Smooth muscle cell (in vitro differentiated cells): Measurements from ENCODE around the gene ZNF518A. TPM values are rescaled to one million over a fixed set of nuclear protein-coding genes. Genes with fewer than 3 reads are reported as not detected.

Source experiments
- DNase-seq: peaks from one replicate; lab custom pipeline; 2025; ENCODE audit not compliant: unreplicated experiment; lab: John Stamatoyannopoulos, UW
- H2AFZ ChIP-seq: fragments of 200-600 bp; sonication (generic); 2 replicates; pipeline ENCODE4 v1.6.0; 2016; ENCODE audit warnings: antibody characterized with exemption, low read depth, mild to moderate bottlenecking
- H3F3A ChIP-seq: fragments of 200-600 bp; sonication (generic); 2 replicates; pipeline ENCODE4 v1.6.0; 2017; ENCODE audit warnings: antibody characterized with exemption, low read depth
- H3K27ac ChIP-seq: fragments of 200-600 bp; sonication (generic); 2 replicates; pipeline ENCODE4 v1.5.1; 2016; ENCODE audit warnings: low read depth, mild to moderate bottlenecking
- H3K27me3 ChIP-seq: fragments of 200-600 bp; sonication (generic); 2 replicates; pipeline ENCODE4 v1.6.1; 2016; ENCODE audit warnings: low read depth, mild to moderate bottlenecking
- H3K36me3 ChIP-seq: fragments of 200-600 bp; sonication (generic); 2 replicates; pipeline ENCODE4 v1.5.1; 2016; ENCODE audit warnings: low read depth
- H3K4me1 ChIP-seq: fragments of 200-600 bp; sonication (generic); 2 replicates; pipeline ENCODE4 v1.5.1; 2016; ENCODE audit warnings: low read depth
- H3K4me2 ChIP-seq: fragments of 200-600 bp; sonication (generic); 2 replicates; pipeline ENCODE4 v1.6.0; 2016; ENCODE audit warnings: mild to moderate bottlenecking
- H3K4me3 ChIP-seq: fragments of 200-600 bp; sonication (generic); 2 replicates; pipeline ENCODE4 v1.5.1; 2016; ENCODE audit warnings: mild to moderate bottlenecking
- H3K79me2 ChIP-seq: fragments of 200-600 bp; sonication (generic); 2 replicates; pipeline ENCODE4 v1.6.0; 2016; ENCODE audit warnings: low read depth, mild to moderate bottlenecking
- H3K9ac ChIP-seq: fragments of 200-600 bp; sonication (generic); 2 replicates; pipeline ENCODE4 v1.6.0; 2016; ENCODE audit warnings: low read depth
- H3K9me3 ChIP-seq: fragments of 200-600 bp; sonication (generic); replicated peaks from 2 replicates; pipeline ENCODE4 v1.5.1; 2016; ENCODE audit warnings: low read depth
- H4K20me1 ChIP-seq: fragments of 200-600 bp; sonication (generic); 2 replicates; pipeline ENCODE4 v1.6.0; 2016; ENCODE audit warnings: low read depth
- WGBS: methylation state at CpG from one replicate; pipeline ENCODE4 v1.1.7; 2016; ENCODE audit warnings: low lambda C conversion rate; 5-methylcytosine and 5-hydroxymethylcytosine counted together
- polyA plus RNA-seq: library from polyadenylated mRNA; unstranded; fragments of >200 nt; fragmentation: Nextera tagmentation; extraction: Ambion mirVana; gene quantifications from 2 replicates; pipeline ENCODE4 v1.2.1, GENCODE V29; 2016
- total RNA-seq: library from RNA; depleted of rRNA; stranded (reverse); fragments of >200 nt; gene quantifications from 2 replicates; pipeline ENCODE4 v1.2.3, GENCODE V29; 2014
- TF ChIP-seq, protein P1 (sequence below): fragments of 200-600 bp; sonication (generic); IDR thresholded peaks from 2 replicates; pipeline ENCODE4 v1.5.1; 2017; ENCODE audit warnings: borderline replicate concordance, mild to moderate bottlenecking, antibody characterized with exemption; ENCODE audit not compliant: insufficient read depth, poor library complexity, severe bottlenecking

ZNF518A gene
- total and polyA plus RNA-seq, 2 experiments from 2014 or later = 9.0 to 26.9 TPM

DNA sequence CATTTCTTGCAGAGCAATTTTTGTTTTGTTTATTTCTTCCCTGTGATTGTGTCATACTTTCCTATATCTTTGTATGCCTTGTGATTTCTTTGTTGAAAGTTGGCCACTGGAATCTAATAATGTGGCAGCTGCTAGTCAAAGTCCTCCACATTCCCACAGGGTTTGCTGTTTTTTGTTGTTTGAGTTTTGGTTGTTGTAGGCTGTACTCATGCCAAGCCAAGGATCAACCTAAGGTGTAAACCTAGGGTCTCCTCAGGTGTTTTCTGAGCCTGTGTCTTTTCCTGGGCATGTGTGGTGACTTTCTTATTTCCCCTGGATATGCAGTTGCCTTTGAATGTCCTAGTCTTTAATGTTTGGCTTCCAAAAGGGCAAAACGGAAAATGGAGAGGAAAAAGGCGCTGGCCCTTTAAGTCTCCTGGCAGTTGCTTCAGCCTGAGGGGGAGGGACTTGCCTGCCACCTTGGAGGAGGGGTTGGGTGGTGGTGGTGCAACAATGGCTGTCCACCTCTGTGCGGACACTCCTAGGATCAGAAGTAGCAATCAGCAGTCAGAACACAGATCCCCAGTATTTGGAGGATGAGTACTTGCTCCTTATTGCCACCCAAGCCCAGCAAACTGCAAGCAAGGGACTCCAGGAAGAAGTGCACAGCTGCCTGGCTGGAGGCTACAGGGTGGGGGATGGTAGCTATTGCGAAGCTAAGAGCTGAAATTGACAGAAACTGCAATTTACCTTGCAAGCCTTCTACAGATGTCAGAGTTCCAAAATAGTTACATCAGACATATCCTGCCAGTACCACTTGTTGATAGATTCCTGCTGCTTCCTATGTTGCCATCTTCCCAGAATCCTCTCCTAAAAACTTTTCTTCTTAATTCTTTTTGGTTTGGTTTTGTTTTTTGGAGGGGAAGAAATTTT is 5.6 kb upstream of the ZNF518A start:
- no peaks in the 10 kb centered on the region for H4K20me1 ChIP-seq
- peak overlapping the region; percentile 51 for H3K4me3 ChIP-seq
- H2AFZ ChIP-seq = peak overlapping the region; percentile 97
- peaks cover 19% of the 10 kb centered on the region for H3K4me1 ChIP-seq
- H3K4me2 ChIP-seq = peak overlapping the region; percentile 82
- no peaks in the 10 kb centered on the region for H3F3A ChIP-seq
- H3K79me2 ChIP-seq = no peaks in the 10 kb centered on the region
- peaks cover 15% of the 10 kb centered on the region for H3K27me3 ChIP-seq
- no peak for DNase-seq
- peak overlapping the region; percentile 22 for H3K27ac ChIP-seq
- TF ChIP-seq, protein P1, sequence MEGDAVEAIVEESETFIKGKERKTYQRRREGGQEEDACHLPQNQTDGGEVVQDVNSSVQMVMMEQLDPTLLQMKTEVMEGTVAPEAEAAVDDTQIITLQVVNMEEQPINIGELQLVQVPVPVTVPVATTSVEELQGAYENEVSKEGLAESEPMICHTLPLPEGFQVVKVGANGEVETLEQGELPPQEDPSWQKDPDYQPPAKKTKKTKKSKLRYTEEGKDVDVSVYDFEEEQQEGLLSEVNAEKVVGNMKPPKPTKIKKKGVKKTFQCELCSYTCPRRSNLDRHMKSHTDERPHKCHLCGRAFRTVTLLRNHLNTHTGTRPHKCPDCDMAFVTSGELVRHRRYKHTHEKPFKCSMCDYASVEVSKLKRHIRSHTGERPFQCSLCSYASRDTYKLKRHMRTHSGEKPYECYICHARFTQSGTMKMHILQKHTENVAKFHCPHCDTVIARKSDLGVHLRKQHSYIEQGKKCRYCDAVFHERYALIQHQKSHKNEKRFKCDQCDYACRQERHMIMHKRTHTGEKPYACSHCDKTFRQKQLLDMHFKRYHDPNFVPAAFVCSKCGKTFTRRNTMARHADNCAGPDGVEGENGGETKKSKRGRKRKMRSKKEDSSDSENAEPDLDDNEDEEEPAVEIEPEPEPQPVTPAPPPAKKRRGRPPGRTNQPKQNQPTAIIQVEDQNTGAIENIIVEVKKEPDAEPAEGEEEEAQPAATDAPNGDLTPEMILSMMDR = no peak
- no peaks in the 10 kb centered on the region for H3K9me3 ChIP-seq
- H3K9ac ChIP-seq = no peak overlapping the region
- no peaks in the 10 kb centered on the region for H3K36me3 ChIP-seq
- WGBS = 19% methylated on average over 4 of the region's 4 CpGs

DNA sequence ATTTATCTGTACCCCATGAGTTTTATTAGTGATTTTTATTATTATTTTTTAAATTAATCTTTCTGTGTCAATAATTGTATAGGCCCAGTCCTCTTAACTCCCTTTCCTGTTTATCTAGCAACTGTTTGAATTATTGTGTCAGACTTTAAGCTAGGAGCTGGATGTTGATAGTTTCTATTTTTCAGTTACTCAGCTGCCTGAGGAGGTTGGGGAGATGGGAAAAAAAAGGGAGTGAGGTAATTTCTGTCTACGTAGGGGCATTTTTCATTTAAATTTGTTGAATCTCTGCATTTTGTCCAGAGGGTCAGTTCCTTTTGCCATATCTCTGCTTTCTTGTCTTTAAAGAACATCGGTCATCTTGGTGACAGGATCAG is 5.0 kb upstream of the ZNF518A start:
- no peak for DNase-seq
- peak overlapping the region; percentile 97 for H2AFZ ChIP-seq
- H3K4me1 ChIP-seq = peaks cover 21% of the 10 kb centered on the region
- peak overlapping the region; percentile 82 for H3K4me2 ChIP-seq
- no peaks in the 10 kb centered on the region for H3K9me3 ChIP-seq
- peaks cover 15% of the 10 kb centered on the region for H3K27me3 ChIP-seq
- H3F3A ChIP-seq = no peaks in the 10 kb centered on the region
- WGBS = 81% methylated on average over 2 of the region's 2 CpGs
- TF ChIP-seq, protein P1 = no peak
- peak overlapping the region; percentile 51 for H3K4me3 ChIP-seq
- H3K79me2 ChIP-seq = no peaks in the 10 kb centered on the region
- no peak overlapping the region for H3K9ac ChIP-seq
- H3K27ac ChIP-seq = peak overlapping the region; percentile 16
- H3K36me3 ChIP-seq = no peaks in the 10 kb centered on the region
- no peaks in the 10 kb centered on the region for H4K20me1 ChIP-seq

DNA sequence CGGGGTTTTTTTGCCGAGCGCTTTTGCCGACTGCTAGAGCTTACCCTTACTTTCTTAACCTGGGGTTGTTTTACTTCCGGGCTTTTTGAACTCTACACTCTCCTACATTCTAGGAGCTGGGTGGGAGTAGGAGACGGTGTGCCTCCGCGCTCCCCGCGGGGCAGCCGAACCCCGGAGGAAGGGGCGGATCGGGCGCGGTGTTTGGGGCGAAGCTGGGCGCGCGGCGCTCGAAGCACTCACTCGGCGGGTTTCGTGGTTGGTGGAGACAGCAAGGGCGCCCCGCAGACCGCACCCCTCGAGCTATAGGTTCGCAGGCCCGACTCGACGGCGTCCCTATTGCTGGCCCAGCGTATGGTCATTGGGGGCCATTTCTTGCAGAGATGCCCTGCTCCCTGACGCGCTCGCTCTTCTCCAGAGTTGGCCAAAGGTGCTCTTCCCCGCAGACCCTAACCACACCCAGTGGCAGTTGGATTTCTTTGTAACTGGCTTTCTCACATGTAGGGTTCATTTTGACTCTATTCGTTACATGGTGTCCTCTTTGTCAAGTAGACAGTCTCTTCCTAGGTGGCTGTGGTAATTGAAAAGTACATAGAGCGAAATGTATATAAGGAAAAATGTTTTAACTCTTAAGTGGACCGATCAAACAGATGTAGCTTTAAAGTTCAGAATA is 364 bp downstream of the ZNF518A start:
- peaks cover 18% of the 10 kb centered on the region for H3K4me1 ChIP-seq
- H3K4me2 ChIP-seq = peak overlapping the region; percentile 87
- H2AFZ ChIP-seq = peak overlapping the region; percentile 95
- peak overlapping the region; percentile 96 for H3K27ac ChIP-seq
- H3K79me2 ChIP-seq = peaks cover 18% of the 10 kb centered on the region
- DNase-seq = peak; percentile 70
- H3K9ac ChIP-seq = peak overlapping the region; percentile 93
- peak overlapping the region; percentile 63 for H3K4me3 ChIP-seq
- H3F3A ChIP-seq = no peaks in the 10 kb centered on the region
- TF ChIP-seq, protein P1 = no peak
- no peaks in the 10 kb centered on the region for H4K20me1 ChIP-seq
- H3K9me3 ChIP-seq = no peaks in the 10 kb centered on the region
- H3K36me3 ChIP-seq = peaks cover 10% of the 10 kb centered on the region
- peaks cover 15% of the 10 kb centered on the region for H3K27me3 ChIP-seq
- WGBS = under 1% methylated on average over 42 of the region's 42 CpGs
